Fibroblast of skin of abdomen (primary cell): ENCODE measurements around the gene PER3.
A peak's percentile ranks its signal among the peaks of the same experiment; 100 is the strongest.
"Not testable (repeated sequence)": the region's sequence is repeated elsewhere in the genome, so short reads cannot be mapped to it uniquely, and the experiment has no call there.

Experiments
- DNase-seq: peaks from one replicate; pipeline ENCODE4 v3.0.0-alpha.2; 2013

Gene PER3

GRCh38 chr1:7780976-7781375 lies 3.1 kb upstream of the PER3 start:
- DNase-seq, result no peak

- DNase-seq, result no peak
Measured at GRCh38 chr1:7781501-7781900, 2.6 kb upstream of the PER3 start.

GRCh38 chr1:7781923-7782495 lies 2.1 kb upstream of the PER3 start:
- DNase-seq, result no peak

GRCh38 chr1:7783178-7783711 lies 846 bp upstream of the PER3 start:
- DNase-seq, result no peak

GRCh38 chr1:7784492-7785071 lies 491 bp downstream of the PER3 start:
- DNase-seq, result peak; percentile 10

GRCh38 chr1:7785108-7785507 lies 1.0 kb downstream of the PER3 start:
- DNase-seq, result no peak

- no peak for DNase-seq
Measured at GRCh38 chr1:7786795-7787194, 2.7 kb downstream of the PER3 start.

- no peak for DNase-seq
Measured at GRCh38 chr1:7789828-7790227, 5.7 kb downstream of the PER3 start.

GRCh38 chr1:7791027-7791426 lies 6.9 kb downstream of the PER3 start:
- not testable (repeated sequence) for DNase-seq

GRCh38 chr1:7795406-7795805 lies 11.3 kb downstream of the PER3 start:
- no peak for DNase-seq

- DNase-seq, result no peak
Measured at GRCh38 chr1:7805460-7805859, 21.4 kb downstream of the PER3 start.

- peak; percentile 14 for DNase-seq
Measured at GRCh38 chr1:7808253-7808844, 24.3 kb downstream of the PER3 start.

- DNase-seq, result no peak
Measured at GRCh38 chr1:7809742-7810141, 25.7 kb downstream of the PER3 start.

- peak; percentile 85 for DNase-seq
Measured at GRCh38 chr1:7810395-7810794, 26.3 kb downstream of the PER3 start.

GRCh38 chr1:7811476-7811875 lies 27.4 kb downstream of the PER3 start:
- DNase-seq, result no peak

- no peak for DNase-seq
Measured at GRCh38 chr1:7813677-7814373, 29.7 kb downstream of the PER3 start.

- DNase-seq, result no peak
Measured at GRCh38 chr1:7821282-7821681, 37.2 kb downstream of the PER3 start.

GRCh38 chr1:7824701-7825100 lies 40.6 kb downstream of the PER3 start:
- no peak for DNase-seq

GRCh38 chr1:7826363-7826762 lies 42.3 kb downstream of the PER3 start:
- no peak for DNase-seq

- DNase-seq, result no peak
Measured at GRCh38 chr1:7827126-7827955, 43.2 kb downstream of the PER3 start.

GRCh38 chr1:7831458-7831857 lies 47.4 kb downstream of the PER3 start:
- no peak for DNase-seq

GRCh38 chr1:7833035-7833434 lies 48.9 kb downstream of the PER3 start:
- DNase-seq, result no peak

GRCh38 chr1:7838714-7839113 lies 54.6 kb downstream of the PER3 start:
- no peak for DNase-seq
